GM19372 (cell line): Measurements from ENCODE around the gene CNGB1.
"Not testable (repeated sequence)": the region's sequence is repeated elsewhere in the genome, so short reads cannot be mapped to it uniquely, and the experiment has no call there.

Experiments used
- ATAC-seq: cut with Tn5 transposase; IDR thresholded peaks from one replicate; pipeline ENCODE4 v1.9.1; 2021; ENCODE audit warnings: mild to moderate bottlenecking, low read depth, moderate library complexity; ENCODE audit not compliant: unreplicated experiment

The CNGB1 gene

GRCh38 chr16:57893559-57894389, 77.2 kb downstream of the CNGB1 start:
- no peak for ATAC-seq

GRCh38 chr16:57893217-57893558, 77.7 kb downstream of the CNGB1 start:
- no peak for ATAC-seq

DNA sequence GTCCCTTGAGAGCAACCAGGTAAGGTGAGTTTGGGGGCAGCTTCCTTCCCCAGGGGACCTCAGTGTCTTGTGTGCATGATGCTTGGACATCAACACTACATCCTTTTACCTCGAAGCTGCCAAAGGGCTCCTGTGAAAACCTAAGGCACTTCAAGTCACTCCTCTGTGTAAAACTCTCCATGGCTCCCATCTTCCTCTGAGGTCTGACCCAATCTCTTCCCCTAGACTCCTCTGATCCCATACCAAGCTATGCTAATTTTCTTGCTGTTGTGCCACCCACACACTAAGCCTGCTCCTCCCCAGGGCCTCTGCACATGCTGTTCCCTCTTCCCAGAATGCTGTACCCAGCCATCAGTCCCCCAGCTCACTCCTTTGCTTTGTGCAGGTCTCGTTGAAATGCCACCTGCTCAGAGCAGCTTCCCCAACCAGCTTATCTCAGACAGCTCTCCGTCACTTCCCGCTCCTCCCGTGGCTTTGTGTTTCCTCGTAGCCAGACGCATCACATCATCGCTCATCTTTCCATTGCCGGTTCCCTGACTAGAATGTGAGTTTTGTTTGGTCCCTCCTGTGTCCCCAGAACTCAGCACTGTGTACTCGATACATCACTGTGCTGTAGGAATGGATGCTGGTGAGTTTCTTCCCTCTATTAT, 78.4 kb downstream of the CNGB1 start:
- ATAC-seq, result no peak

DNA sequence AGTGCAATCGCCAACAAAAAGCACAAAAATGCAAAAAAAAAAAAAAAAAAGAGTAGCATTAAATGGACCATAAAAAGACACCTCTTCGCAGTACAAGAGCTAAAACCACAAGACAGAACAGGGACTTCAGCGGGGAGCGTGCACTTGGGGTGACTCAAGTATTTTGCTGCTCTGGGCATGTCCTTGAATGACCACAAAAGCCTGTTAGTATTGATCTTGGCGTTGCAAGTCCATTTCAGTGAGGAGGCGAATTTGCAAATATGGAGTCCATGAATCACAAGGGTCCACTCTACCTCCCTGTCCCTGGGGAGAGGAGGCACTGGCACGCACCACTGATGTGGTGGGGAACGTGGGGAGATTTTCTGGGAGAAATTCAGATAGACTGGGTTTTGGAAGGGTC, 78.9 kb downstream of the CNGB1 start:
- no peak for ATAC-seq

GRCh38 chr16:57890752-57891111, 80.2 kb downstream of the CNGB1 start:
- ATAC-seq, result no peak

GRCh38 chr16:57889960-57890751, 80.8 kb downstream of the CNGB1 start:
- no peak for ATAC-seq

DNA sequence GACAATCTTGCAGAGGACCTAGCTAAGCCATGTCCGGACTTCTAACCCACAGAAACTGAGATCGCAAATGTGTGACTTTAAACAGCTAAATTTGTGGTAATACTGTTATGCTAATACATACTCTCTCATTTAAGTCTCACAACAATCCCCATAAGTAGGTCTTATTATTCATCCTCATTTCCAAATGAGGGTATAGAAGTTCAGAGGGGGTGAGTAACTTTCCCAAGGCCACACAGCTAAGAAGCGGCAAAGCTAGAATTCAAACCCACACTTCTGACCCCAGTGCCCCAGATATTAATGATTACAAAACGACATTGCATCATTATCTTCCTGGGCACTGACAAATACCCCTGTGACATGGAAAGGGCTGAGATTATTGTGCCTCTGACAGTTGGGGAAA, 81.4 kb downstream of the CNGB1 start:
- ATAC-seq, result no peak

- no peak for ATAC-seq
These were observed 81.8 kb downstream of the CNGB1 start for GRCh38 chr16:57889111-57889510.

DNA sequence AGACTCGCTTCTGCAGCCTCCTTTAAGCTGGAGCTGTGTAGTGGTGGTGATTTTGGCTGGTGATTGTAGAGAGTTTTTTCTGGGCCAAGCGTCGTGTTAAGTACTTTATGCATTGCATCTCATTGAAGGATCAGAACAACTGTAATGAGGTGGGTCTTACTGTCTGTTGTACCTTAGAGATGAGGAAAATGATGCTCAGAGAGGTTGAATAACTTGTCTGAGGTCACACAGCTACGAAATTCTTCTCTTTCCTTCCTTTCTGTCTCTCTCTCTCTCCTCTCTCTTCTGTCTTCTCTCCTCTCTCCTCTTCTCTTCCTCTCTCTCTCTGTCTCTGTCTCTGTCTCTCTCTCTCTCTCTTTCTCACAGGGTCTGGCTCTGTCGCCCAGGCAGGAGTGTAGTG, 82.8 kb downstream of the CNGB1 start:
- ATAC-seq, result no peak

- ATAC-seq, result no peak
These were observed 83.2 kb downstream of the CNGB1 start for GRCh38 chr16:57887711-57888110.

DNA sequence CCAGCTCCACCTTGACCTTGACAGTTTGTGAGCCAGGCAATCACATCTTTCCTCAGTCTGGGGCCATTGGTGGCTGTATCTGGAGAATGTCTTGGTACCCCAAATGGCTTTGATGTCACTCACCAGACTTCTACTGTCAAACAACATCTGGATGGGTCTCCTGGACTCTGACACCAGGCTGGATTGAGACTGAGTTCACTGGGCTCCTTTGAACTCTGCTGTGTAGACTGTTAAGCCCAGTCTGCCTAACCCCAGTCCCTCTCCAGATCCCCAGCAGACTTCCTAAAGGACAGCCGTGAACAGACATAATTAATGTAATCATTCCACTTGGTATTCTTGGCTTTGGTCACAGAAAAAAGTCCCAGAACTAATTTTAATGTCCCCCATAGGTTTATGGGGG, 84.5 kb downstream of the CNGB1 start:
- ATAC-seq, result no peak

GRCh38 chr16:57884655-57885133, 86.2 kb downstream of the CNGB1 start:
- no peak for ATAC-seq

GRCh38 chr16:57883953-57884654, 86.8 kb downstream of the CNGB1 start:
- ATAC-seq, result no peak

- ATAC-seq, result no peak
These were observed 87.4 kb downstream of the CNGB1 start for GRCh38 chr16:57883480-57883879.

- ATAC-seq, result no peak
These were observed 88.1 kb downstream of the CNGB1 start for GRCh38 chr16:57882792-57883191.

DNA sequence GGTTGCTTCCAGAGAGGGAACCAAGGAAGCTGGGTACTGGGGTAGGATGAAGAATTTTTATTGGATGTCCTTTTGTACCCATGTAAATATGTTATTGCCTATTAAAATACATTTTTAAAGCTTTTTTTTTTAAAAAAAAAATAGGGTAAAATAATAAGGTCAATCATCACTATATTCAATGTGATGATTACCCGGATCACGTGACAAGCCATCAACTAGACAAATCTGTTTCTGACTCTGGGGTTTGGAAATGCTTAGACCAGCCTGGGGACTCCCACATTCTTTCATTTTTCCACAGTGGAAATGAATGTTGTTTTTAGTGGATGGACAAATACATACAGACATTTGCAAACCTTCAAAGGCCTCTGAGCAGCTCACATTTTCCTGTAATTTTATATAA, 88.7 kb downstream of the CNGB1 start:
- no peak for ATAC-seq

- no peak for ATAC-seq
These were observed 92.3 kb downstream of the CNGB1 start for GRCh38 chr16:57878586-57878985.

DNA sequence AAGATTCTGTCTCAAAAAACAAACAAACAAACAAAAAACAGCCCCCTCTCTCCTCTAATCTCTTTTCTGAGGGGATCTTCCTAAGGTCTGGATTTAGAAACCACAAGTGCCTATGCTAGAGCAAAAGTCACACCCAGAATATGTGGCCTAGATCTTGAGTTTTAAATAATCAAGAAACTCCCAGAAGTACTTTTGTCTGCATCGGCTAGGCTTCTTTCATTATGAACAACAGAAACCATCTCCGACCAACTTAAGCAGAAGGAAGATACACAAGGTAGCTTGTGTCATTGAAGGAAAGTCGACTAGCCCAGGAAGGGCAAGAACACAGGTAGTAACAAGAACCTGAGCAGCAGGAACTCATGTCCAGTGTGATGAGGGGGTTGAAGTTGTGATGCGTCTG, 94.7 kb downstream of the CNGB1 start:
- ATAC-seq, result no peak

DNA sequence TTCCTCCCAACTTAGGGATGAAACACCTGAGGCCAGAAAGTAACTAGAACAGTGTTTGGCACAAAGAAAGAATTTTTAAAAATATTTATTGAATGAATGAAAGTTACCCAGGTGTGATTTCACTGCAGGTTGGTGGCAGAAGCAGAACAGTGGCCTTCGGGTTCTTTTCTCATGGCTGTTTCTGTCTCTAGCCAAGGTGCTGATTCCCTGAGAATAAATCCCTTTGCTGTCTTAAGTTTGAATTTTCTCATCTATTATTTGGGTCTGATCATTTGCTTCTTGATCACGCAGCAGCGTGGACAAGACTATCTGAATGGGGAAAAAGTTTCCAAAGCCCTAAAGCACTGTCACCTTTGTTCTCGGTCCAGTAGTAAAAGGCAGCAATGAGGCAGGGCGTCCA, 95.6 kb downstream of the CNGB1 start:
- ATAC-seq, result no peak

DNA sequence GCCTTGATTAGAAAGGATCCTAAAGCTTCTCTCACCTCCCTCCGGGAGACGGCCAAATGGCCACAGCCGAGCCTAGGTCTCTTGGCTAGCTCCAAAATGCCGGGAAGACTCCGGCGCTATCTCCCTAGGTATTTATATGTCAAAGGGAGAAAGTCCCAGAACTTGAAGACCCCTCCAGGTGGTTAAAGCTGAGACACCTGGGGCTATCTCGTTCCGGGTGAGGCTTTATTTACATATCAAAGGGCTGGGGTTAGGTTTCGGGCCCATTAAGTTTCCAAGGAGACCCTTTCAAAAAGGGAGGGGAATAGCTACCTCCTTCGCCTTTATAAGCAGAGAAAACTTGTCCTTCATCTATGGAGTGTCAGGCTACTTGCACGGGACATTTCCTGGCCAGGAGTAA, 97.7 kb downstream of the CNGB1 start:
- ATAC-seq, result no peak

DNA sequence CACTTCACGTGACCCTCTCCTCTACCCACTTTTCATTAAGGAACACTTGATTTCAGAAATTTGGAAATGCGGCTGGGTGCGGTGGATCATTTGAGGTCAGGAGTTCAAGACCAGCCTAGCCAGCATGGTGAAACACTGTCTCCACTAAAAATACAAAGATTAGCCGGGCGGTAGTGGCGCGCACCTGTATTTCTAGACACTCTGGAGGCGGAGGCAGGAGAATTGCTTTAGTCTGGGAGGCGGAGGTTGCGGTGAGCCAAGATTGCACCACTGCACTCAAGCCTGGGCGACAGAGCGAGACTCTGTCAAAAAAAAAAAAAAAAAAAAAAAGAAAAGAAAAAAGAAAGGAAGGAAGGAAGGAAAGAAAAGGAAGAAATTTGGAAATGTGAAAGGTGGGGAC, 98.2 kb downstream of the CNGB1 start:
- not testable (repeated sequence) for ATAC-seq
